Left renal cortex interstitium (tissue), 4 donors: Measurements from ENCODE around the gene GLB1L2. TPM values are rescaled to one million over a fixed set of nuclear protein-coding genes. Genes with fewer than 3 reads are reported as not detected.

Source experiments
- DNase-seq, 4 donors: peaks; one replicate each; pipeline ENCODE4 v3.0.0-alpha.2; 2013; ENCODE audit warnings: low read depth in 4 of 4, low spot score in 2 of 4, missing footprints in 1 of 4
- polyA plus RNA-seq, 4 donors: library from polyadenylated mRNA; unstranded; fragments of 120-200 nt; gene quantifications; one replicate each; pipeline ENCODE4 v1.2.1, GENCODE V29; 2013; ENCODE audit not compliant: insufficient read length in 4 of 4

Gene GLB1L2
- polyA plus RNA-seq, 4 donors, result 21.0 to 22.6 (median 21.5) TPM

DNA sequence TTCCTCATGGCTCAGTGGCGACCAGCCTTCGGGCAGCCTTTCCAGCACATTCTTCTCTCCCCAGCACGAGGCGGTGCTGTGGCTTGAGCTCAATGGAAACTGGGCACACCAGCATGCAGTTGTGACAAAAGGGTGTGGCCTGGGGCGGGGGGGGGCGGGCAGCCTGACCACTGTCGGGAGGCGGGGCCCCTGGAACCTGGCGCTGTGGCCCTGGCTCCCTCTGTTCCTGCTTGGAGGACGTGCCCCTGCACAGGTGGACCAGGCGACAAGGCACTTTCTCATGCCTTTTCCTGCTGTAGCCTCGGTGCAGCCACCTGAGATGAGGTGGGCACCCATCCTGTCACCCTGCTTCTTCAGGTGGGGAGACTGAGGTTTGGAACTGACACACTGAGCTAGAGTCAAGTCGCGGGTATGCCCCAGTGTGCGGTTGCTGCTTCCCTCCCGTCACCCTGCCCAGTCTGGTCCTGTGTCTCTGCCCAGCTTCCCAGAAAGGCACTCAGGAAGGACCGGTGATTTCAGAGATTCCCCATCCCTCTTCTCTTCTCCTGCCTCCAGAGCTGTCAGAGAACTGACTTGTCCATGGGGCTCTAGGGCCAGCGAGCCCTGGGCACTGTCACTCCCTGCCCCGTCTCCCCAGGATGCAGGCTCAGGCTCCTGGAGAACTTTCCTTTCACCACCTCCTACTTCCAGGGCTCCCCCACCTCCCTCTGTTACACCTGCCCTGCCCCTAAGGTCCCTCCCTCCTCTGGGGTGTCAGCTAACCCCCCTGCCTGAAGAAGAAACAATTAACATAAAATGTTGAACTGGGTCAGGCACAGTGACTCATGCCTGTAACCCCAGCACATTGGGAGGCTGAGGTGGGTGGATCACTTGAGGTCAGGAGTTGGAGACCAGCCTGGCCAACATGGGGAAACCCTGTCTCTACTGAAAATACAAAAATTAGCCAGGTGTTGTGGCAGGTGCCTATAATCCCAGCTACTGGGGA is 70.3 kb downstream of the GLB1L2 start:
- DNase-seq, result no peak

DNA sequence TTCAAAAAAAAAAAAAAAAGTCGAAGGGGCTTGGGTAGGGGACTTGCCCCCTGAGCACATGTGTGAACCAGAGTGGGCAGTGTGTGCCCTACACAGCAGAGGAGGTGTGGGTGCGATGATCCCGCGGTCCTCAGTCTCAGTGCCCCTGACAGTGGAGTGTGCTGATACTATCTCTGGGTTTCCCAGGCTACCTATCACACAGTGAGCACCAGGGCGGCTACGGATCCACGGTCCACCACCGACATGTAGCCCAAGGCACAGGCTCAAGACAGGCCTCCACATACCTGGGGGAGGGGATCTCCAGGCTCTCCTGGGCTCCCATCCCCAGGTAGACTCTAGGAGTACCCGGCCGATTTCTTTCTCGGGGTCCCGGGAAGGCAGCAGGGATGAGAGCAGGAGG is 71.1 kb downstream of the GLB1L2 start:
- DNase-seq, result no peak

DNA sequence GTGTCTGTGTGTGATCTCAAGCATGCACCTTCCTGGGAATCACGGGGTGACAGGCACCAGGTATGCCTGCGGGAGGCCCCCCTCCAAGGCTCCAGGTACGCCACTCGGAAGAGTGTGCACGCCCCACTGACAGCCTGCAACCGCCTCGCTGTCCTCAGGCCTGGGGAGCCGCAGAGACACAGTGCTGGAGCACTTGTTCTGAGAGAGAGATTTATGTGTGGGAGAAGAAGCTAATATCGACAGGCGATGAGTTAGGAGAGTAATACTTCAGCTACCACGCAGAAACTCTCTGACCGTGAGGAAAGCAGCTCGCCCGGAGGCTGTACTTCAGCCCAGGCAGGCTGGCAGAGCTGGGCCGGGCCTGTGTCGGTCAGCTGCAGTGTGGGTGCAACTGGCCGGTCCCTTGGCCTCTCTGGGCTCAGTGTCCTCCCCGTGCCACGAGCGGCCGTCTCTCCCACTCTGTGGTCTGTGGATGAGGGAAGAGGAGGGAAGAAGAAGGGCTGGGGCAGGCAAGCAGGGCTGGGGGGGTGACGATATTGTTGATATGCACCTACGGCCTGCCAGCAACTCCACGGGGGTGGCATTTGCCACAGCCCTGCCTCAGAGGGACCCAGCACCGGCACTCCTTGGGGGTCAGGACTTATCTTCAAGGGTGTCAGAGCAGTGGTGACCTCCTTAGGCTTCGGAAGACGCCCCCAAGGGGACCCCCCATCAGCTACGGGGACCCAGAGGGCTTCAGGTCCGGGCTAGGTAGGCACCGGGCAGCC is 73.0 kb downstream of the GLB1L2 start:
- DNase-seq, result no peak

DNA sequence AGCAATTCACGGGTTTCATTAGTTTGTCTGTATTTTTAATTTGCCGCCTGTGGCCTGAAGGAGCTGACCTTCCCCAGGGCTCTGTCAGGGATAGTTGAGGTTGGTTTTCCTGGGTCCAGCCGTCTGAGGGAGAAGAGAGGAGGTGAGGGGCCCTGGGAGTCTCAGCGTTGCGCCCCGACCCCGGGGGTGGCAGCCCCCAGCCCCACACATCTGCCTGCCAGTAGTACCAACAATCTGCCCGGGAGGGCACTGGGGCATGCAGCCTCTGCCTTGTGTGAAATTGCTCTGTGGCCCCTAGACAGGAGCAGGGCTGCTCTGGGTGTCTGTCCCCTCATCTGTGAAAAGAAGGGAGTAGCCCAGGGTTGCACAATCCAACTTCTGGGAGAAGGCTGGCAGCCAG is 73.6 kb downstream of the GLB1L2 start:
- DNase-seq, result no peak

DNA sequence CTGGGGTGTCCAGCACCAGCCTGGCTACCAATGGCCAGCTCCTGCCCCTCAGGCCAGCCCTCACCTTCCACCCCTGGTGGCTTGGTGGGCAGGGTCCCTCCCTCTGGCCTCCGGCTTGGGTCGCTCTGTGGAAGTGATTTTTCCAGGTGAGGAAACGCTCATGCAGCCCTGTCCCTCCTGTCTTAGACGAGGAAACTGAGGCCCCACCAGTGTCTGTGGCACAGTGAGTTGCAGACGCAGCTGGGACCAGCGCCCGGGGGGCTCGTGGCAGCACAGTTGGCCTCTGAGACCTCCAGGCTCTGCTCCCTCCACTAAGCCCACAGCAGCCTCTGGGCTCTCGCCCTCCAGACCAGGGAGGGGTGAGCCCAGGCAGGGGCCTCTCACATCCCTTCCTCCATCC is 74.1 kb downstream of the GLB1L2 start:
- DNase-seq, result no peak

DNA sequence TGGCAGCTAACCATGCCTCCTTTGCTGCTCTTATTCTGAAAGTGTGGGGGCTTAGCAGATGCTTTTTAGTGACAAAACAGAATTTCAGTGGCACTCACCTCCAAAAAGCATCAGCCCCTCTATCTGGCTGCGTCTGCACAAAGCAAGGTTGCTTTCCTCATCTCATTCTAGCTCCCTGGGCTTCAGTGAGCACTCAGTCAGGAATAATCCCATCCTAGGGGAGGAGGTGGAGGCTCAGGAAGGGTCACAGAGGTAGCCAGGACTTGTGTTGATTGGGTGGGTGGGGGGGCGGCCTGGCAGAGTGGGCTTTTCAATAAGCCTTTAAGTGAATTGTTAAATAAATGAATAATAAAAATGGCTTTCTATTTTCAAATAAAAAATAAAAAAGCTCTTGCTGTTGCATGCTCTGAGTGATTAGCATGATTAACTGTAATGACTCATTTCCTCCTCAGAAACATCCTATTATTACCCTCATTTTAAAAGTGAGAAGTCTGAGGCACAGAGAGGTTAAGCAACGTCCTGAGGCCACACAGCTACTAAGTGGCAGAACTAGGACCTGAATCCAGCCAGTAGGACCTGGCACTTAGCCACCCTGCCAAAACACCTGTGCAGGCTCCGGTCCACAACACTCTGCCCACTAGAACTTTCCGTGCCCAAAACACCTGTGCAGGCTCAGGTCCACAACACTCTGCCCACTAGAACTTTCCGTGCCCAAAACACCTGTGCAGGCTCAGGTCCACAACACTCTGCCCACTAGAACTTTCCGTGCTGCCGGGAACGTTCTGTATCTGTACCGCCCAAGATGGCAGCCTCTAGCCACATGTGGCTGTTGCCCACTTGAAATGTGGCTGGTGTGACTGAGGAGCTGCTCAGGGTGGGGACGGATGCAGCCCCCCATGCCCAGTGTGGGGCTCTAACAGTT is 74.7 kb downstream of the GLB1L2 start:
- DNase-seq, result no peak

DNA sequence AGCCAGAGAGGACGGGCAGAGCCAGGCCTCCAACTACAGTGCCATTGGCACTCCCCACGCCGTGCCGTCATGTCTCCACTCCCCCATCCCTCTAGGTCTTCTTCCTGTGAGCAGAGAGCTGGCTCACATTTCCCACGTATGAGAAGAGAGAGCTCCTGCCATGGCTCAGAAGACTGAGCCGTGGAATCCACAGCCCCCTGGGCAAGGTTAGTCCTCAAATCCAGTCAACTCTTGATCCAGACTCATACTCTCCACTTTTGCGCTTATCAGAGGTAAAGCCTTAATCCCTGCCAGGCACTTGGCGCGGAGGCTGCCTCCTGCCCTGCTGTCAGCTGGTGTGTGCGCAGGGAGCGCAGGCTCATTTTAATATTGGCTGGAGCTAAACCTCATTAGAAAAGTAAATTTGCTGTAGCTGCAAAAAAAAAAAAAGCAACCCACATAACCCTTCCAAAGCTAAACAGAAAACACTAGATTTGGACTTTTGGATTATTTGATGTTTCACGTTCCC is 75.6 kb downstream of the GLB1L2 start:
- no peak for DNase-seq

DNA sequence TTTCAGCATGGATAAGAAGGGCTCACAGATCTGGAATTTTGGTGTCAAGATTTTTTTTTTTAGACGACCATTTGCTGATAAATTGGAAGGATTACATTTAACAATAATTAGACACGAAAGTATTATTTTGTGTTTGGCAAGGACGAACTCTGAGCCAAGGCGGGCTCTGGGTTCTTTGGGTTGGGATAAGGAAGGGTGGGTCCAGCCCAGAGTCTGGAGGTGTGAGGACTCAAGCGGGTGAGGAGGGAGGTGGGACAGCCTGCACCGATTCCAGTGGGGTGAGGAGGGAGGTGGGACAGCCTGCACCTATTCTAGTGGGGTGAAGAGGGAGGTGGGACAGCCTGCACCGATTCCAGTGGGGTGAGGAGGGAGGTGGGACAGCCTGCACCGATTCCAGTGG is 76.1 kb downstream of the GLB1L2 start:
- DNase-seq, result no peak

DNA sequence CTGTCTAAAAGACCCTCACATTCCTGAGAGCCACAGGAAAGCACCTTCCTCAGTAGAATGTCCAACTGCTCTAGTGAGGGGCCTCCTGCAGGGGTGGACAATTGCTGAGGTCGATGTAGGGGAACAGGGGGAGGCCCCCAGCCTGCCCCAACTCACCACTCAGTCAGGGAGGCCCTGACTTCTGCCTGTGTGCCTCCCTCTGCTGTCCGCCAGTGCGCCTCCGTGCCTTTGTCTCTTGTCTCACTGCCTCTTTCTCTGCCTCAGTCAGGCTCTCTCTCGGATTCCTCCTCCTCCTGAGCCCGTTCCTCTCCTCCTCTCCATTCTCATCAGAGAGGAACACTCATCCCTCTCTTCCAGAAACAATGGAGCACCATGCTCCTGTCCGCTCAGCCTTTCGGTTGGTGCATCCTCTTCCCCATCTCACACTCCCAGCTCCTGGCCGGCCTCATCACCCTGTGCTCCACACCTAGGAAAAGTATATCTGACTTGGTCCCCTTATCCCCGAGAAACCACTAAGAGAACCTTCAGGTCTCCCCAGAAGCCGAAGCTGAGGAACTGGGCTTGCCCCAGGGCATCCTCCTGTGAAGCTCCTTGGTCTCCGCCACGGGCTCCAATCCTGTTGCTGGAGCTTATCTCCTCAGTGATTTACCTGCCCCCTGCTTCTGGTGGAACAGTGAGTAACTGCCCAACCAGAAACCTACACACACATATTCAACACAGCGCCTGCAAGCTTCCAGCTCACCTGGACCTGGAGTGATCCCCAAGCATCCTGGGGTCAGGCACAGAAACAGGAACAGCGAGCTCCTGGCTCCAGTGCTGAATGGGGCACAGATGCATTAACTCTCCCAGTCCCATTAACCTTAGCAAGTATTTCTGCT is 78.0 kb downstream of the GLB1L2 start:
- DNase-seq, result no peak

DNA sequence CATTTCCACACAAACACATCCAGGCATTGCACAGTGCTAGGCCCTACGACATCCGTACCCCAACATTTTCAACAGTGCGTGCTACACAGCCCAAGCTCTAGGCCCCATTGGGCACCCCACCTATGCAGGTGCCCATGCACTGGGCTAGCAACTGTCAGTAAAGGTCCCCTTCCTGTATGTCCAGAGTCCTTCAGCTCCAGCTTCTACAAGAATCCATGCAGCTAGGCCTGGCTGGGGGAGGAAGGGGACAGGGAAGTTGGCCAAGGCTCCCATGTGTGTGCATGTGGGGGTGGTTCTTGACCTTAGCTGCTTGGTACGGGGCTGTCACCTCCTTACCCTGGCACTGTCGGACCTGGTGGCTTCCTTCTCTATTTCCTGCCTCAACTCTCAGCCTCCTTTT is 79.0 kb downstream of the GLB1L2 start:
- no peak for DNase-seq

DNA sequence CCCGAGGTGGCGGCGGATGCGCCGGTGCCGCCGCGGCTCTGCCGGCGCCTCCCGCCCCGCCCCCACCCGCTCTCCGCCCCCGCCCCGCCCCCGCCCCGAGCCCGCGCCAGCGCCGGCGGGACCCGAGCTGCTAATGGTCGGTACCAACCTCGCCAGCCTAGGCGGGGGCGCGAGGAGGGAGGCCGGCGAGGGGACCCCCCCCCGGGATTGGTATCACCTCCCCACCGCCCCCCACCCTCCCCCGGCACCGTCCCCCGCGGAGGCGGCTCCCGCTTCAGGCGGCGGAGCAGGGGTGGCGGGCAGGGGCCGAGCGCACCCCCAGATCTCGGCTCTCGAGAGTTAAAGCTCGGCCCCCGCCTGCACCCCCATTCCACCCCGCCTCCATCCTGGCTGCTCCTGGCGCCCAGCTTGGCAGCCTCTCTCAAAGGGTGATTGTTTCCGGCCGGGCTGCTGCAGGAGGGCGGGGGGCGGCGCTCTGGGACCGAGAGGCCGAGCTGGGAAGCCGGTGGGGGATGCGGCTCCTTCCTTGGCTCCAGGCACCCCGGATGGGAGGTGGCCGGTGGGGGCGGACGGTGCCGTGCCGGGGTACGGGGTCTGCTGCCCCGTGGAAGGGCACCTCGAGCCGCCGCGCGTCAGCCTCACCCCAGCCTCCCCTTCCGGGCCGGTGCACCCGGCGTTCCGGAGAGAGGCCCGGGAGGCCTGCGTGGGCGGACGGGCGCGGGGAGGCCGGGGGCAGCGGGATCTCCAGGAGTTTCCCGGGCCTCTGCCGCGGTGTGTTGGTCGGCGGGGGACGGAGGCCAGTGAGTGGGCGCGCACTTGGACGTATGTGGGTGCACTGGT is 80.6 kb downstream of the GLB1L2 start, which contains the start of gene B3GAT1:
TSS of gene B3GAT1 (minus strand) at position 40 of the 840 bp plus-strand sequence. CDS start 24,583 bp downstream, outside the sequence.
- DNase-seq, result no peak

DNA sequence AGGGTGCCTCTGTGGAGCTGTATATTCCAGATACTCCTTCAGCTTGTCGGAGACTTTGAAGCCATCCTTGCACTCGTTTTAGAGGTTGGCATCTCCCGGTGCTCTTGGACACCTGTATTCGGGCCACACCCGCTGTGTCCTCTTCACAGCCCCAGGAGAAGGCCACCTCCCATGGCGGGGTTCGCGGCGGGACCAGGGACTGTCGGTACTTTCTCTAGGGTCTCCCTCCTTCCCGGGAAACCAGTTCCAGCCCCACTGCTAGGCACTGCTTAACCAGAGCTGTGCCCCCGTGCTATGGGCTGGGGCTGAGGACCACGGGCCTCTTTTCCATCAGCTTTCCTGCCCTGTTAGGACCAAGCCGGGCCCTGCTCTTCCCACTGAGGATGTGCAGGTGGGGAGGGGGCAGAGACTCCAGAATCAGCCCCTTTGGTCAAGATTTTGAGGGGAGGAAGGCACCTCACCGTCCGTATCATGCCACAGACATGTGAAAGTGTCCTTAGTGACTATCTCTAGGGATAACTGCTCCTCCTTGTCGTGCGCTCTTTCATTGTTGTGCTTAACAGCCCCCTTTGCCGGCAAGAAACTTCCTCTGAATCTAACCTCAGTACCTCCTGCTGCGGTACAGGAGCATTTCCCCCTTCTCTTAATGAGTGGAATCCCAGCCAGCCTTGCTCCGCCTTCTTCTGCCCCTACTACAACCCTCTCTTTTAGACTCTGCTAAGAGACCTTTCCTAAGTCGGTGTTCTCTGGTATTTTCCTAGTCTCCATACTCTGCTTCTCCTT is 81.4 kb downstream of the GLB1L2 start:
- DNase-seq, result no peak

DNA sequence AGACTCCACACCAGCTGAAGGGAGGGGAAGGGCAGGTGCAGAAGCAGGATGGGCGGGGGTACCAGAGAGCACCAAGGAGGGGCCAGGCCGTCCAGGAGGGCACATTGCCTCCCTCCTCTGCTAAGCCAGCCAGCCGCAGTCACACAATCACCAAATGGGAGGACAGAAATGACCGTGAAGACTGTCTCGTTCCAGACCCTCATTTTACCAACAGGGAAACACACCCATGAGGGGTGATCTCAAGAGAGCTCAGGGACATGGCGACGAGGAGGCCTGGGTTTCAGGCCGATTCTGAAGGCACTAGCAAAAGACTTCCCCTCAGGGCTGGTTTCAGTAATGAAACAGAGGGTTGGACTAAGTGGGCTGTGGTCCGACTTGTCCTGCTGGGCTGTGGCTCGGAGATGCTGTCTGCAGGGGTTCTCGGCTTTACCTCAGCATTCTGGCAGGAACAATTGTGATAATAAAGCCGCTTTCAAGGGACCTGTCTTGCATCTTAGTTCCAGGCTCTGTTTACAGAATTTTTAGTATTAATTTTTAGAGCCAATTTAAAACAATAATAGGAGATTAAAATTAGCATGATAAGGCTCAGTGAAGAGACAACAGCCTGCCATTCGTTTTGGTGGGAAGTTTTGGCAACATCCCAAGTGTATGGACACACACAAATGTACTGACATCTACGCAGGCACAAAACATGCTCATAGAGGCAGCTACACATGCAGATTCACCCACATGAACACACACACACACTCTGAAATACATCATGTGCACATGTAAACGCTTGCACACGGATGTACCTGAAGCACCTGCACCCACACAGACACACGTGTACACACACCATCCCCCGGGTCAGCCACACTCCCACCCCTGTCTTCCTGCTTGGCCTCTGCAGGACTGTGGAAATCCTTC is 82.3 kb downstream of the GLB1L2 start:
- no peak for DNase-seq

DNA sequence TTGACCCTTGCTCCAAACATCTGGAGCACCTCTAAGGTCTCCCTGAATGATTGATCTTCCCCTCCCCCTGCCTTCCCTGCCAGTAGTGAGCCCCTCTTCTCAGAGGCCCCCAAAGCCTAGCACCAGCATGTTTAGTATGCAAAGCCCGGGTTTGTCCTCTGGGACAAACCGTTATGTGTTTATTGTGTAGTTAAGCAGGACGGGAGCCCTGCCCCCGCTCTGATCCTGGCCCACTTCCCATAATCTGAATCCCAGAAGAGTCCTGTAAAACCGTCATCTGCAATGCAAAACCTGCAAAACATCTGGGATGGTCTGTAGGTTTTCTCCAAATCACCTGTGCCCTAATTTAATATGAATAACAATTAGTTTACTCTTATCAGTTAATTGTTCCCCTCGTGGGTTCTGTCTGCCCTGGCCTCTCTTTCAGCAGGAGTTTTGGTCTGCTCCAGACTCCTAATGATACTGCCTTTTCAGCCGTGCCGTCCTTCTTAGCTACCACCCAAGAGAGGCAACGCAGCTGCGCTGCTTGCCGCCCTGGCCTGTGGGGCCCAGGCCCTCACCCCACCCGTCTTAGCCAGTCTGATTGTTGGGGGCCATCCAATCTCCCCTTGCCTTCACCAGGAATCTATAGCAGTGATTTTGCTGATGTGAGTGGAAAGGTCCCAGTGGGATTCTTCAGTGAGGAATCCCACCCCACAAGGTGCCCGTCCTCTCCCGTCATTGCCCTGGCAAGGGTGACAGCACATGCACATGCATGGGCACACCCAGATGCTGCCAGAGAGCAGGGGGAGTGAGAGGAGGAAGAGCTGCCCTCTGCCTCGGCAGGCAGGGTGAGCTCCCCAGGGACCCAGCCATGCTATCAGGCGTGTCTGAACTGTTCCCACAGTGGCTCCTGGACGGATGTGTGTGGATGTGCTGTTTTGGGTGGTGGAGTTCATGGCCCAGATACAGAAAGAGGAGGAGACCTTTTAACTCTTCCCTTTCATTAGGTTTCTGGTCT is 83.3 kb downstream of the GLB1L2 start:
- no peak for DNase-seq

DNA sequence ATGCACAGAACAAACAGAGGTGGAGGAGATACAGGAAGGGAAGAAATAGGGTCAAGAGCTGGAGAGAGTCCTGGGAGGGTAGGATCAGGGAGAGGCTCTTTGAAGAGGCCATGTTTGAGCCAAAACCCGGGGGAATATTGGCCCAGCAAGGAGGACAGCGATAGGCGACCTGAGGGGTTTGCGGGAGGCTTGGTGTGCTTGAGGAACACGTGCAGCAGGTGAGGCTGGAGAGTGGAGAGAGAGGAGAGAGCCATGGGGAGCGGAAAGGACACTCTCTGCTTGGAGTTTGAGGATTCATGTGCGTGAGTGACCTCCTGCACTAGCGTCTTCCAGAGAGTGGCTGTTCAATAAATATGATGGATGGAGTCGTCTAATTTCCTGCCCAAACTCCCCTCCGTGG is 84.9 kb downstream of the GLB1L2 start:
- DNase-seq, result no peak
